DMS53 treated with DMSO at 0.1 percent for 48 hours (cell line): Measurements from ENCODE around the gene ITGA5.

Experiments used
- DNase-seq: peaks from one replicate; lab custom pipeline; 2025; ENCODE audit not compliant: unreplicated experiment; lab: John Stamatoyannopoulos, UW

ITGA5 gene

GRCh38 chr12:54431911-54432814 is 13.1 kb upstream of the ITGA5 start:
- no peak for DNase-seq

- no peak for DNase-seq
These were observed 11.5 kb upstream of the ITGA5 start for GRCh38 chr12:54430471-54431069.

- no peak for DNase-seq
These were observed 10.0 kb upstream of the ITGA5 start for GRCh38 chr12:54429014-54429471.

GRCh38 chr12:54428050-54429013 is 9.3 kb upstream of the ITGA5 start:
- DNase-seq: no peak

- DNase-seq: no peak
These were observed 8.0 kb upstream of the ITGA5 start for GRCh38 chr12:54427106-54427505.

GRCh38 chr12:54426690-54427089 is 7.6 kb upstream of the ITGA5 start:
- no peak for DNase-seq

GRCh38 chr12:54425702-54426101 is 6.6 kb upstream of the ITGA5 start:
- no peak for DNase-seq

GRCh38 chr12:54424224-54424623 is 5.2 kb upstream of the ITGA5 start:
- no peak for DNase-seq

GRCh38 chr12:54423816-54424150 is 4.7 kb upstream of the ITGA5 start:
- no peak for DNase-seq

GRCh38 chr12:54421879-54422250 is 2.8 kb upstream of the ITGA5 start:
- DNase-seq: no peak

- DNase-seq: no peak
These were observed 2.3 kb upstream of the ITGA5 start for GRCh38 chr12:54421175-54421878.

GRCh38 chr12:54420766-54421144 is 1.7 kb upstream of the ITGA5 start:
- no peak for DNase-seq

GRCh38 chr12:54418441-54419087 is 502 bp downstream of the ITGA5 start:
- DNase-seq: no peak

- DNase-seq: no peak
These were observed 1.2 kb downstream of the ITGA5 start for GRCh38 chr12:54417712-54418440.

- DNase-seq: no peak
These were observed 2.1 kb downstream of the ITGA5 start for GRCh38 chr12:54416687-54417603.

- no peak for DNase-seq
These were observed 3.7 kb downstream of the ITGA5 start for GRCh38 chr12:54415221-54415929.

- no peak for DNase-seq
These were observed 5.5 kb downstream of the ITGA5 start for GRCh38 chr12:54413284-54414190.
